HepG2 (cell line): Measurements from ENCODE around the gene OTUD4. TPM values are rescaled to one million over a fixed set of nuclear protein-coding genes. Genes with fewer than 3 reads are reported as not detected.
A peak's percentile ranks its signal among the peaks of the same experiment; 100 is the strongest.

Source experiments
- ATAC-seq: fragments of 200-7000 bp; cut with Tn5 transposase; 3 replicates; pipeline ENCODE4 v1.9.1; 2020; ENCODE audit warnings: mild to moderate bottlenecking, moderate library complexity
- BruUV-seq: library from RNA; stranded (reverse); fragments of 400-500 nt; replicated peaks from 2 replicates; lab custom pipeline; 2021; lab: Mats Ljungman, UMichigan
- CTCF ChIA-PET: fragments of 300-600 bp; formaldehyde crosslinking; extraction: SDS; loops from one replicate; lab custom pipeline; 2021; ENCODE audit warnings: low total read pairs, inconsistent platforms, low intra/inter-chr PET ratio; lab: Yijun Ruan, JAX
- POLR2A ChIA-PET: fragments of 350-600 bp; sonication (Branson Sonifier 250); formaldehyde crosslinking; loops from one replicate; lab custom pipeline; 2020; ENCODE audit warnings: antibody characterized with exemption, inconsistent platforms; lab: Yijun Ruan, JAX
- DNase-seq: peaks from one replicate; pipeline ENCODE4 v3.0.0-alpha.2; 2015; ENCODE audit warnings: low spot score
- FAIRE-seq: peaks from 3 replicates; lab custom pipeline; 2011; peaks lifted over from hg19 to GRCh38; lab: Jason Lieb, UNC
- H2AFZ ChIP-seq: one replicate; pipeline ENCODE4 v1.6.1; 2011; ENCODE audit warnings: low read length, inconsistent platforms
- H3K27ac ChIP-seq: fragments of 300-600 bp; 3 replicates; pipeline ENCODE4 v1.8.0; 2011; ENCODE audit warnings: mixed run types, mild to moderate bottlenecking, mixed read lengths, low read length, inconsistent platforms; ENCODE audit not compliant: insufficient read depth; ENCODE audit errors: extremely low read length
- H3K27me3 ChIP-seq, 2 experiments: fragments of 200-600 bp in 1 of 2; 2 replicates in 1 of 2; 3 replicates in 1 of 2; pipeline versions ENCODE4 v1.6.0 to v1.8.0; 2011; ENCODE audit warnings: low read length in 2 of 2, mild to moderate bottlenecking in 2 of 2, moderate library complexity in 2 of 2, inconsistent platforms in 1 of 2; ENCODE audit not compliant: insufficient read depth in 2 of 2, control insufficient read depth in 1 of 2
- H3K36me3 ChIP-seq, 2 experiments: fragments of 200-600 bp in 1 of 2; replicated peaks in 1 of 2; 2 replicates in 1 of 2; 3 replicates in 1 of 2; pipeline versions ENCODE4 v1.5.1 to v1.8.0; 2011; ENCODE audit warnings: low read length in 2 of 2, inconsistent platforms in 1 of 2; ENCODE audit not compliant: insufficient read depth in 2 of 2, control insufficient read depth in 1 of 2
- H3K4me1 ChIP-seq: 2 replicates; pipeline ENCODE4 v1.5.1; 2012; ENCODE audit warnings: low read length, inconsistent platforms; ENCODE audit not compliant: insufficient read depth
- H3K4me2 ChIP-seq: 2 replicates; pipeline ENCODE4 v1.6.0; 2011; ENCODE audit warnings: low read depth, low read length, inconsistent platforms
- H3K4me3 ChIP-seq, 3 experiments: fragments of 200-600 bp in 1 of 3; sonication (generic), shearing (Covaris generic) in 1 of 3; replicated peaks in 1 of 3; 2 replicates each; pipeline ENCODE4 v1.5.1; 2011 to 2016; ENCODE audit warnings: low read length in 3 of 3, inconsistent platforms in 2 of 3, low read depth in 2 of 3, mild to moderate bottlenecking in 2 of 3, control low read depth in 1 of 3, mixed read lengths in 1 of 3; ENCODE audit not compliant: insufficient read depth in 1 of 3
- H3K79me2 ChIP-seq: one replicate; pipeline ENCODE4 v1.6.1; 2011; ENCODE audit warnings: low read length, inconsistent platforms; ENCODE audit not compliant: insufficient read depth
- H3K9ac ChIP-seq: 2 replicates; pipeline ENCODE4 v1.6.0; 2011; ENCODE audit warnings: mild to moderate bottlenecking, low read depth, low read length, inconsistent platforms; ENCODE audit not compliant: insufficient read depth
- H3K9me3 ChIP-seq: 2 replicates; pipeline ENCODE4 v1.5.1; 2012; ENCODE audit warnings: mild to moderate bottlenecking, low read length
- H4K20me1 ChIP-seq: 2 replicates; pipeline ENCODE4 v1.6.0; 2011; ENCODE audit warnings: inconsistent platforms, mild to moderate bottlenecking, low read length, moderate library complexity; ENCODE audit not compliant: insufficient read depth
- ASH2L ChIP-seq: fragments of 300-600, 200-600 bp; sonication (generic); IDR thresholded peaks from 2 replicates; pipeline ENCODE4 v1.7.0; 2017; ENCODE audit warnings: low read depth, mild to moderate bottlenecking, moderate library complexity, mixed read lengths, low read length; ENCODE audit not compliant: insufficient read length
- BRD4 ChIP-seq: sonication (generic); formaldehyde crosslinking; IDR thresholded peaks from 2 replicates; pipeline ENCODE4 v1.4.0; 2020; ENCODE audit warnings: missing genetic modification reagents
- E2F2 ChIP-seq: sonication (generic); formaldehyde crosslinking; IDR thresholded peaks from 2 replicates; pipeline ENCODE4 v1.4.0; 2020; ENCODE audit warnings: missing genetic modification reagents, borderline replicate concordance
- HIC2 ChIP-seq: sonication (generic); formaldehyde crosslinking; IDR thresholded peaks from 2 replicates; pipeline ENCODE4 v1.9.0; 2022; ENCODE audit warnings: low read depth, missing genetic modification reagents
- KLF13 ChIP-seq: sonication (generic); formaldehyde crosslinking; IDR thresholded peaks from 2 replicates; pipeline ENCODE4 v1.4.0; 2020; ENCODE audit warnings: mild to moderate bottlenecking, missing genetic modification reagents
- NFKBIZ ChIP-seq: IDR thresholded peaks from 2 replicates; pipeline ENCODE4 v1.6.1; 2018; ENCODE audit warnings: missing genetic modification reagents, missing compliant biosample characterization
- NRL ChIP-seq: sonication (generic); formaldehyde crosslinking; IDR thresholded peaks from 2 replicates; pipeline ENCODE4 v1.5.0; 2020; ENCODE audit warnings: missing genetic modification reagents, mild to moderate bottlenecking, moderate library complexity, borderline replicate concordance
- TAF1 ChIP-seq: sonication (generic); formaldehyde crosslinking; IDR thresholded peaks from 2 replicates; pipeline ENCODE4 v1.4.0; 2020; ENCODE audit warnings: missing genetic modification reagents
- TBX3 ChIP-seq: fragments of 450-650 bp; IDR thresholded peaks from 2 replicates; pipeline ENCODE4 v1.6.1; 2017; ENCODE audit warnings: antibody characterized with exemption, mild to moderate bottlenecking, inconsistent platforms, borderline replicate concordance
- ZHX2 ChIP-seq, 2 experiments: sonication (generic) in 1 of 2; formaldehyde crosslinking in 1 of 2; IDR thresholded peaks; 2 replicates each; pipeline versions ENCODE4 v1.6.1 to v1.9.0; 2014 to 2022; ENCODE audit warnings: antibody characterized with exemption in 1 of 2, borderline replicate concordance in 1 of 2, inconsistent platforms in 1 of 2, low read depth in 1 of 2, missing genetic modification reagents in 1 of 2
- ZNF546 ChIP-seq: sonication (generic); formaldehyde crosslinking; conservative IDR thresholded peaks from 2 replicates; pipeline ENCODE4 v1.8.1; 2023; ENCODE audit warnings: mild to moderate bottlenecking, missing genetic modification reagents
- WGBS: methylation state at CpG from one replicate; pipeline ENCODE4 v1.1.6; 2017; ENCODE audit warnings: low lambda C conversion rate; 5-methylcytosine and 5-hydroxymethylcytosine counted together
- in situ Hi-C: cut with HindIII; loops from 2 replicates; pipeline ENCODE4 v1.10.0; 2017; ENCODE audit warnings: low pct_unique_long_range_greater_than_20kb; ENCODE audit not compliant: extremely low pct_ligation_motif_present
- intact Hi-C: fragments of 100-400 bp; cut with micrococcal nuclease; formaldehyde crosslinking; loops from one replicate; pipeline ENCODE4 v1.10.0; 2022; ENCODE audit not compliant: unreplicated experiment
- polyA plus RNA-seq, 8 experiments: library from polyadenylated mRNA; depleted of rRNA in 3 of 8; stranded (reverse) in 7 of 8; unstranded in 1 of 8; fragments of >200 nt; fragmentation: Illumina TruSeq in 4 of 8; extraction: Trizol in 4 of 8; gene quantifications; 2 replicates each; pipeline versions ENCODE4 v1.2.1 to v1.2.3, GENCODE V29; 2011 to 2016; ENCODE audit warnings: low read depth in 4 of 8, missing spikeins in 1 of 8, mixed read lengths in 1 of 8; ENCODE audit not compliant: insufficient read depth in 1 of 8
- total RNA-seq, 5 experiments: library from RNA; depleted of rRNA; stranded (reverse); fragments of >200 nt; fragmentation: Illumina TruSeq; extraction: Trizol; gene quantifications; 2 replicates each; pipeline ENCODE4 v1.2.3, GENCODE V29; 2016; ENCODE audit warnings: low read depth in 1 of 5

The OTUD4 gene
- total and polyA plus RNA-seq, 2 of the 13 experiments (the other 11 are each of a cell fraction or from before 2014, with no cell fraction given): 16.1 to 18.0 TPM

GRCh38 chr4:145103496-145103895 lies 76.9 kb downstream of the OTUD4 start (continued):
- TF ChIP-seq ZHX2 (IDR thresholded peaks at IDR 0.05; ENCODE audit: low read depth) (no peak), ZHX2 (CRISPR knock-in tag; IDR thresholded peaks at IDR 0.05; ENCODE audit: borderline replicate concordance) (no peak), TBX3 (no peak), KLF13 (CRISPR knock-in tag) (no peak), ASH2L (no peak), BRD4 (no peak), TAF1 (no peak)
- TF ChIP-seq, all 625 proteins: peak for 0

- DNase-seq (no peak), ATAC-seq (no peak), FAIRE-seq (no peak)
- CTCF ChIA-PET: no interaction called here
- peaks cover 1 to 29% of the 10 kb centered on the region in 2 experiments for H3K36me3 ChIP-seq
- no peaks in the 10 kb centered on the region; a peak in 1 of 5 replicates for H3K27me3 ChIP-seq
- BruUV-seq: no TSS peak
- in situ Hi-C loops: loop anchor here (25.0 kb wide), 1 partner anchor 1590 kb away; the partner anchor contains the start of gene SMARCA5
- H3K9me3 ChIP-seq: no peaks in the 10 kb centered on the region
- peak overlapping the region; percentile 30; the same call in 1 of the 2 replicates for H3K4me2 ChIP-seq
- H3K9ac ChIP-seq: no peak overlapping the region
- H4K20me1 ChIP-seq: peaks cover 15% of the 10 kb centered on the region; the same call in 1 of the 2 replicates
- no peak overlapping the region for H2AFZ ChIP-seq
- H3K4me1 ChIP-seq: peaks cover 51% of the 10 kb centered on the region
- WGBS: 98% methylated on average over 2 of the region's 2 CpGs
- peaks cover 62% of the 10 kb centered on the region for H3K79me2 ChIP-seq
- TF ChIP-seq NRL (CRISPR knock-in tag) (no peak), NFKBIZ (CRISPR knock-in tag) (no peak), HIC2 (no peak), E2F2 (no peak), ZNF546 (CRISPR knock-in tag) (no peak)
- TF ChIP-seq, all 625 proteins: peak for 0
- intact Hi-C loops: no loop called here
- Histone ChIP-seq H3K27ac (no peak overlapping the region), H3K4me3 (no peak overlapping the region)
- POLR2A ChIA-PET: no interaction called here
These were observed 77.8 kb downstream of the OTUD4 start for GRCh38 chr4:145102619-145103018.
